DND-41 (cell line): ENCODE measurements around the gene RCOR1.

Source experiments
- ATAC-seq: fragments of 200-7000 bp; cut with Tn5 transposase; 3 replicates; pipeline ENCODE4 v1.9.1; 2021; ENCODE audit warnings: low read depth; ENCODE audit not compliant: insufficient read depth
- DNase-seq: peaks from one replicate; pipeline ENCODE4 v3.0.0-alpha.2; 2020
- H2AFZ ChIP-seq: 2 replicates; pipeline ENCODE4 v1.6.0; 2012; ENCODE audit warnings: low read depth, low read length
- H3K27ac ChIP-seq: 2 replicates; pipeline ENCODE4 v1.5.1; 2012; ENCODE audit warnings: low read length, inconsistent platforms
- H3K27me3 ChIP-seq: fragments of 200-600 bp; sonication (generic); 2 replicates; pipeline ENCODE4 v1.6.0; 2012; ENCODE audit warnings: low read length, mild to moderate bottlenecking, inconsistent platforms; ENCODE audit not compliant: insufficient read depth, poor library complexity
- H3K36me3 ChIP-seq: 2 replicates; pipeline ENCODE4 v1.5.1; 2012; ENCODE audit warnings: low read length, inconsistent platforms; ENCODE audit not compliant: insufficient read depth
- H3K4me1 ChIP-seq: 2 replicates; pipeline ENCODE4 v1.5.1; 2012; ENCODE audit warnings: mild to moderate bottlenecking, low read length; ENCODE audit not compliant: insufficient read depth
- H3K4me2 ChIP-seq: 2 replicates; pipeline ENCODE4 v1.6.0; 2012; ENCODE audit warnings: mild to moderate bottlenecking, moderate library complexity, low read length, inconsistent platforms; ENCODE audit not compliant: insufficient read depth
- H3K4me3 ChIP-seq, 2 experiments: fragments of 200-600 bp in 1 of 2; shearing (Covaris generic) in 1 of 2; 2 replicates each; pipeline ENCODE4 v1.5.1; 2012 to 2016; ENCODE audit warnings: inconsistent platforms in 2 of 2, low read length in 2 of 2, mild to moderate bottlenecking in 2 of 2, low read depth in 1 of 2, moderate library complexity in 1 of 2
- H3K79me2 ChIP-seq: 2 replicates; pipeline ENCODE4 v1.6.0; 2012; ENCODE audit warnings: low read length, inconsistent platforms; ENCODE audit not compliant: insufficient read depth
- H3K9ac ChIP-seq: 2 replicates; pipeline ENCODE4 v1.6.0; 2012; ENCODE audit warnings: low read depth, mild to moderate bottlenecking, inconsistent platforms, low read length, moderate library complexity
- H3K9me3 ChIP-seq: 2 replicates; pipeline ENCODE4 v1.5.1; 2012; ENCODE audit warnings: low read length, moderate library complexity, mild to moderate bottlenecking, inconsistent platforms; ENCODE audit not compliant: insufficient read depth, severe bottlenecking
- H4K20me1 ChIP-seq: 2 replicates; pipeline ENCODE4 v1.6.0; 2012; ENCODE audit warnings: low read length; ENCODE audit not compliant: insufficient read depth
- CTCF ChIP-seq: IDR thresholded peaks from 2 replicates; pipeline ENCODE4 v1.5.1; 2012; ENCODE audit warnings: borderline replicate concordance, low read length, moderate library complexity, mild to moderate bottlenecking; ENCODE audit not compliant: poor library complexity, severe bottlenecking; ENCODE audit errors: extremely low read depth
- EZH2 ChIP-seq: IDR thresholded peaks from 3 replicates; pipeline ENCODE4 v1.6.1; 2012; ENCODE audit warnings: borderline replicate concordance, low read depth, mild to moderate bottlenecking, moderate library complexity, low read length, inconsistent platforms; ENCODE audit not compliant: severe bottlenecking

Gene RCOR1

GRCh38 chr14:102738373-102739189 lies 146.1 kb downstream of the RCOR1 start:
- H3K36me3 ChIP-seq = no peaks in the 10 kb centered on the region
- H3K4me1 ChIP-seq = no peaks in the 10 kb centered on the region
- DNase-seq (no peak), ATAC-seq (0 out of 3 replicates have a peak, but pooled peaks have one; percentile 9)
- H3K9me3 ChIP-seq = peaks cover 16% of the 10 kb centered on the region
- no peak for TF ChIP-seq EZH2
- TF ChIP-seq CTCF = no peak
- H2AFZ ChIP-seq = no peak overlapping the region
- no peaks in the 10 kb centered on the region for H4K20me1 ChIP-seq
- no peaks in the 10 kb centered on the region for H3K79me2 ChIP-seq
- H3K4me3 ChIP-seq = no peak overlapping the region
- H3K4me2 ChIP-seq = no peak overlapping the region
- no peak overlapping the region for H3K9ac ChIP-seq
- no peak overlapping the region for H3K27ac ChIP-seq
- H3K27me3 ChIP-seq = no peaks in the 10 kb centered on the region

- TF ChIP-seq CTCF (no peak), EZH2 (no peak)
- no peaks in the 10 kb centered on the region for H3K79me2 ChIP-seq
- H3K27me3 ChIP-seq = no peaks in the 10 kb centered on the region
- ATAC-seq (peak; percentile 24; the same call in 1 of the 3 replicates), DNase-seq (no peak)
- no peak overlapping the region for H3K4me3 ChIP-seq
- H3K27ac ChIP-seq = no peak overlapping the region
- H2AFZ ChIP-seq = no peak overlapping the region
- H3K4me1 ChIP-seq = no peaks in the 10 kb centered on the region
- H3K36me3 ChIP-seq = no peaks in the 10 kb centered on the region
- no peak overlapping the region for H3K4me2 ChIP-seq
- no peak overlapping the region for H3K9ac ChIP-seq
- H3K9me3 ChIP-seq = peaks cover 16% of the 10 kb centered on the region
- H4K20me1 ChIP-seq = no peaks in the 10 kb centered on the region
These were observed 146.7 kb downstream of the RCOR1 start for GRCh38 chr14:102739190-102739469.

- no peaks in the 10 kb centered on the region for H3K27me3 ChIP-seq
- no peaks in the 10 kb centered on the region; the same call in 1 of the 2 replicates for H4K20me1 ChIP-seq
- H2AFZ ChIP-seq = no peak overlapping the region
- H3K9me3 ChIP-seq = peaks cover 10% of the 10 kb centered on the region
- TF ChIP-seq EZH2 (no peak), CTCF (no peak)
- H3K4me2 ChIP-seq = no peak overlapping the region
- no peaks in the 10 kb centered on the region for H3K4me1 ChIP-seq
- no peaks in the 10 kb centered on the region for H3K36me3 ChIP-seq
- DNase-seq = no peak
- ATAC-seq = peak; percentile 19; the same call in 1 of the 3 replicates
- no peak overlapping the region for H3K27ac ChIP-seq
- H3K79me2 ChIP-seq = no peaks in the 10 kb centered on the region
- H3K4me3 ChIP-seq = no peak overlapping the region
- H3K9ac ChIP-seq = no peak overlapping the region
These were observed 154.4 kb downstream of the RCOR1 start for GRCh38 chr14:102746634-102747438.
